UCSD-AML1 (cell line): ENCODE results near the gene SEC11A.
"Not testable (repeated sequence)": the region's sequence is repeated elsewhere in the genome, so short reads cannot be mapped to it uniquely, and the experiment has no call there.

Experiments
- DNase-seq: peaks from one replicate; lab custom pipeline; 2025; ENCODE audit not compliant: unreplicated experiment; lab: John Stamatoyannopoulos, UW

SEC11A gene

GRCh38 chr15:84740691-84741090 lies 24.8 kb upstream of the SEC11A start:
- no peak for DNase-seq

- no peak for DNase-seq
Measured at GRCh38 chr15:84737005-84737404, 21.1 kb upstream of the SEC11A start.

GRCh38 chr15:84736375-84736774 lies 20.4 kb upstream of the SEC11A start:
- no peak for DNase-seq

GRCh38 chr15:84735480-84736061 lies 19.6 kb upstream of the SEC11A start:
- DNase-seq = not testable (repeated sequence)

- peak; percentile 44 for DNase-seq
Measured at GRCh38 chr15:84734794-84735479, 19.0 kb upstream of the SEC11A start.

GRCh38 chr15:84731774-84732173 lies 15.8 kb upstream of the SEC11A start:
- no peak for DNase-seq

- DNase-seq = no peak
Measured at GRCh38 chr15:84727429-84727828, 11.5 kb upstream of the SEC11A start.

- peak; percentile 14 for DNase-seq
Measured at GRCh38 chr15:84725001-84725491, 9.1 kb upstream of the SEC11A start.

- no peak for DNase-seq
Measured at GRCh38 chr15:84722628-84723027, 6.7 kb upstream of the SEC11A start.

GRCh38 chr15:84721371-84721770 lies 5.4 kb upstream of the SEC11A start:
- DNase-seq = no peak

- DNase-seq = peak; percentile 53
Measured at GRCh38 chr15:84715441-84716035, 401 bp downstream of the SEC11A start.

GRCh38 chr15:84714821-84715220 lies 1.1 kb downstream of the SEC11A start:
- DNase-seq = no peak

- DNase-seq = no peak
Measured at GRCh38 chr15:84714372-84714771, 1.6 kb downstream of the SEC11A start.

- DNase-seq = no peak
Measured at GRCh38 chr15:84703808-84704207, 12.1 kb downstream of the SEC11A start.

- no peak for DNase-seq
Measured at GRCh38 chr15:84702961-84703482, 12.9 kb downstream of the SEC11A start.

GRCh38 chr15:84699538-84700191 lies 16.3 kb downstream of the SEC11A start:
- DNase-seq = no peak

- no peak for DNase-seq
Measured at GRCh38 chr15:84697236-84697990, 18.5 kb downstream of the SEC11A start.

- no peak for DNase-seq
Measured at GRCh38 chr15:84696757-84697156, 19.2 kb downstream of the SEC11A start.

GRCh38 chr15:84690342-84690741 lies 25.6 kb downstream of the SEC11A start:
- DNase-seq = no peak

- DNase-seq = no peak
Measured at GRCh38 chr15:84689858-84690257, 26.1 kb downstream of the SEC11A start.

GRCh38 chr15:84686446-84686845 lies 29.5 kb downstream of the SEC11A start:
- DNase-seq = not testable (repeated sequence)
